ENCODE data around the gene TMEM97.
A peak's percentile ranks its signal among the peaks of the same experiment; 100 is the strongest.

Gene TMEM97

GRCh38 chr17:28326114-28326513 is 7.1 kb downstream of the TMEM97 start:
- TF ChIP-seq, protein P1, sequence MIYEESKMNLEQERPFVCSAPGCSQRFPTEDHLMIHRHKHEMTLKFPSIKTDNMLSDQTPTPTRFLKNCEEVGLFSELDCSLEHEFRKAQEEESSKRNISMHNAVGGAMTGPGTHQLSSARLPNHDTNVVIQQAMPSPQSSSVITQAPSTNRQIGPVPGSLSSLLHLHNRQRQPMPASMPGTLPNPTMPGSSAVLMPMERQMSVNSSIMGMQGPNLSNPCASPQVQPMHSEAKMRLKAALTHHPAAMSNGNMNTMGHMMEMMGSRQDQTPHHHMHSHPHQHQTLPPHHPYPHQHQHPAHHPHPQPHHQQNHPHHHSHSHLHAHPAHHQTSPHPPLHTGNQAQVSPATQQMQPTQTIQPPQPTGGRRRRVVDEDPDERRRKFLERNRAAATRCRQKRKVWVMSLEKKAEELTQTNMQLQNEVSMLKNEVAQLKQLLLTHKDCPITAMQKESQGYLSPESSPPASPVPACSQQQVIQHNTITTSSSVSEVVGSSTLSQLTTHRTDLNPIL (CRISPR knock-in tag; IDR thresholded peaks at IDR 0.05; ENCODE audit: low read depth) = no peak
- no peak for TF ChIP-seq ZC3H10 (CRISPR knock-in tag; IDR thresholded peaks at IDR 0.05)
- no peak for TF ChIP-seq CSDC2 (CRISPR knock-in tag; IDR thresholded peaks at IDR 0.05)
- no peak for TF ChIP-seq ARNTL (CRISPR knock-in tag; IDR thresholded peaks at IDR 0.05; ENCODE audit: borderline replicate concordance, low read depth)
- no peak for TF ChIP-seq TCF4 (CRISPR knock-in tag; IDR thresholded peaks at IDR 0.05; ENCODE audit: borderline replicate concordance)
- no peak for TF ChIP-seq SNAI2 (CRISPR knock-in tag; IDR thresholded peaks at IDR 0.05)
- no peak for TF ChIP-seq ZNF8 (CRISPR knock-in tag; IDR thresholded peaks at IDR 0.05)
- no peak for TF ChIP-seq BACH2 (CRISPR knock-in tag; IDR thresholded peaks at IDR 0.05; ENCODE audit: borderline replicate concordance)
- TF ChIP-seq GLIS3 (CRISPR knock-in tag; IDR thresholded peaks at IDR 0.05) = no peak
- no peak for TF ChIP-seq ESRRG (CRISPR knock-in tag; IDR thresholded peaks at IDR 0.05)
- no peak for ATAC-seq

- ATAC-seq = no peak
- TF ChIP-seq ZNF8 (CRISPR knock-in tag; IDR thresholded peaks at IDR 0.05) (no peak), PPARA (CRISPR knock-in tag; IDR thresholded peaks at IDR 0.05; ENCODE audit: borderline replicate concordance) (no peak), BACH2 (CRISPR knock-in tag; IDR thresholded peaks at IDR 0.05; ENCODE audit: borderline replicate concordance) (no peak), ZFP30 (CRISPR knock-in tag; IDR thresholded peaks at IDR 0.05) (no peak), TSHZ2 (CRISPR knock-in tag; IDR thresholded peaks at IDR 0.05) (no peak), ISL1 (CRISPR knock-in tag; IDR thresholded peaks at IDR 0.05) (no peak), CSRNP3 (CRISPR knock-in tag; IDR thresholded peaks at IDR 0.05) (no peak), ESRRG (CRISPR knock-in tag; IDR thresholded peaks at IDR 0.05) (no peak), ZNF565 (CRISPR knock-in tag; conservative IDR thresholded peaks at IDR 0.05; ENCODE audit: low read depth) (no peak), GLIS3 (CRISPR knock-in tag; IDR thresholded peaks at IDR 0.05) (no peak), ARNTL (CRISPR knock-in tag; IDR thresholded peaks at IDR 0.05; ENCODE audit: borderline replicate concordance, low read depth) (no peak), ZNF70 (CRISPR knock-in tag; IDR thresholded peaks at IDR 0.05) (no peak), ZFP3 (CRISPR knock-in tag; IDR thresholded peaks at IDR 0.05) (no peak), RARB (CRISPR knock-in tag; IDR thresholded peaks at IDR 0.05) (no peak), ZC3H10 (CRISPR knock-in tag; IDR thresholded peaks at IDR 0.05) (no peak), SNAI2 (CRISPR knock-in tag; IDR thresholded peaks at IDR 0.05) (no peak), TOX (CRISPR knock-in tag; IDR thresholded peaks at IDR 0.05; ENCODE audit: borderline replicate concordance) (no peak), TCF4 (CRISPR knock-in tag; IDR thresholded peaks at IDR 0.05; ENCODE audit: borderline replicate concordance) (no peak), OSR1 (CRISPR knock-in tag; IDR thresholded peaks at IDR 0.05) (no peak)
Measured at GRCh38 chr17:28327031-28327607, 8.1 kb downstream of the TMEM97 start.

DNA sequence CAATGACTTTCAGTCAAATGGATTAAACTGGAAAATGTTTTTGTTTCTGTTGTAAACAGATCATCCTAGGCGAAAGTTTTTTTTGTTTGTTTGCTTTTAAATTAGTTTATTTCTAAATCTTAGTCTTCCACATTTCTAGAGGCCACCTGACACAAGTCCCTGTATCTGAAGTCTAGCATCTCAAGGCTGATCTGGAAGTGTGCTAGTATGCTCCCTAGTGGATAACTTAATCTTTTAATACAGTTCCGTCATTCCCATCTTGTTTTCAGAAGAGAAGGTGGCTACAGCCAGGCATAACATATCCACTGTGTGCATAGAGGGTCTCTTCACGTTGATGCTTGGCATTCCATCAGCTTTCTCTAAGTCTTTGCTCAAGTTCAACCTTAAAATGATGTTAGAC is 8.7 kb downstream of the TMEM97 start:
- peak; percentile 38; the same call in 1 of the 3 replicates for ATAC-seq
- TF ChIP-seq ZC3H10 (CRISPR knock-in tag; IDR thresholded peaks at IDR 0.05) (no peak), RARB (CRISPR knock-in tag; IDR thresholded peaks at IDR 0.05) (no peak), SNAI2 (CRISPR knock-in tag; IDR thresholded peaks at IDR 0.05) (no peak), TCF4 (CRISPR knock-in tag; IDR thresholded peaks at IDR 0.05; ENCODE audit: borderline replicate concordance) (no peak), ZNF8 (CRISPR knock-in tag; IDR thresholded peaks at IDR 0.05) (no peak), ZNF565 (CRISPR knock-in tag; conservative IDR thresholded peaks at IDR 0.05; ENCODE audit: low read depth) (no peak), CSRNP3 (CRISPR knock-in tag; IDR thresholded peaks at IDR 0.05) (no peak), OSR1 (CRISPR knock-in tag; IDR thresholded peaks at IDR 0.05) (no peak), ISL1 (CRISPR knock-in tag; IDR thresholded peaks at IDR 0.05) (no peak), ZFP3 (CRISPR knock-in tag; IDR thresholded peaks at IDR 0.05) (no peak), CSDC2 (CRISPR knock-in tag; IDR thresholded peaks at IDR 0.05) (no peak), ZFP30 (CRISPR knock-in tag; IDR thresholded peaks at IDR 0.05) (no peak), ARNTL (CRISPR knock-in tag; IDR thresholded peaks at IDR 0.05; ENCODE audit: borderline replicate concordance, low read depth) (no peak), PPARA (CRISPR knock-in tag; IDR thresholded peaks at IDR 0.05; ENCODE audit: borderline replicate concordance) (no peak)
- TF ChIP-seq, protein P2, sequence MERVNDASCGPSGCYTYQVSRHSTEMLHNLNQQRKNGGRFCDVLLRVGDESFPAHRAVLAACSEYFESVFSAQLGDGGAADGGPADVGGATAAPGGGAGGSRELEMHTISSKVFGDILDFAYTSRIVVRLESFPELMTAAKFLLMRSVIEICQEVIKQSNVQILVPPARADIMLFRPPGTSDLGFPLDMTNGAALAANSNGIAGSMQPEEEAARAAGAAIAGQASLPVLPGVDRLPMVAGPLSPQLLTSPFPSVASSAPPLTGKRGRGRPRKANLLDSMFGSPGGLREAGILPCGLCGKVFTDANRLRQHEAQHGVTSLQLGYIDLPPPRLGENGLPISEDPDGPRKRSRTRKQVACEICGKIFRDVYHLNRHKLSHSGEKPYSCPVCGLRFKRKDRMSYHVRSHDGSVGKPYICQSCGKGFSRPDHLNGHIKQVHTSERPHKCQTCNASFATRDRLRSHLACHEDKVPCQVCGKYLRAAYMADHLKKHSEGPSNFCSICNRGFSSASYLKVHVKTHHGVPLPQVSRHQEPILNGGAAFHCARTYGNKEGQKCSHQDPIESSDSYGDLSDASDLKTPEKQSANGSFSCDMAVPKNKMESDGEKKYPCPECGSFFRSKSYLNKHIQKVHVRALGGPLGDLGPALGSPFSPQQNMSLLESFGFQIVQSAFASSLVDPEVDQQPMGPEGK (CRISPR knock-in tag; IDR thresholded peaks at IDR 0.05; ENCODE audit: borderline replicate concordance) = no peak
- TF ChIP-seq, protein P1 (CRISPR knock-in tag; IDR thresholded peaks at IDR 0.05; ENCODE audit: low read depth) = no peak
- TF ChIP-seq, protein P3, sequence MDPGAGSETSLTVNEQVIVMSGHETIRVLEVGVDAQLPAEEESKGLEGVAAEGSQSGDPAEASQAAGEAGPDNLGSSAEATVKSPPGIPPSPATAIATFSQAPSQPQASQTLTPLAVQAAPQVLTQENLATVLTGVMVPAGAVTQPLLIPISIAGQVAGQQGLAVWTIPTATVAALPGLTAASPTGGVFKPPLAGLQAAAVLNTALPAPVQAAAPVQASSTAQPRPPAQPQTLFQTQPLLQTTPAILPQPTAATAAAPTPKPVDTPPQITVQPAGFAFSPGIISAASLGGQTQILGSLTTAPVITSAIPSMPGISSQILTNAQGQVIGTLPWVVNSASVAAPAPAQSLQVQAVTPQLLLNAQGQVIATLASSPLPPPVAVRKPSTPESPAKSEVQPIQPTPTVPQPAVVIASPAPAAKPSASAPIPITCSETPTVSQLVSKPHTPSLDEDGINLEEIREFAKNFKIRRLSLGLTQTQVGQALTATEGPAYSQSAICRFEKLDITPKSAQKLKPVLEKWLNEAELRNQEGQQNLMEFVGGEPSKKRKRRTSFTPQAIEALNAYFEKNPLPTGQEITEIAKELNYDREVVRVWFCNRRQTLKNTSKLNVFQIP (CRISPR knock-in tag; IDR thresholded peaks at IDR 0.05; ENCODE audit: borderline replicate concordance, low read depth) = no peak

Measured in SK-N-SH treated with all-trans-retinoic acid at 6 μM for 48 hours (cell line).